GM19463 (cell line): ENCODE results near the gene PPARG.

Experiments used
- ATAC-seq: cut with Tn5 transposase; IDR thresholded peaks from one replicate; pipeline ENCODE4 v1.9.1; 2021; ENCODE audit warnings: mild to moderate bottlenecking, moderate library complexity; ENCODE audit not compliant: unreplicated experiment

Gene PPARG

GRCh38 chr3:12339701-12340480 is 51.0 kb downstream of the PPARG start:
- ATAC-seq, result no peak

- no peak for ATAC-seq
Observed at GRCh38 chr3:12340506-12340905, 51.6 kb downstream of the PPARG start.

- no peak for ATAC-seq
Observed at GRCh38 chr3:12342151-12342550, 53.3 kb downstream of the PPARG start.

GRCh38 chr3:12343047-12343501 is 54.2 kb downstream of the PPARG start:
- no peak for ATAC-seq

GRCh38 chr3:12345141-12345561 is 56.3 kb downstream of the PPARG start:
- no peak for ATAC-seq

- no peak for ATAC-seq
Observed at GRCh38 chr3:12345584-12346494, 57.0 kb downstream of the PPARG start.

- no peak for ATAC-seq
Observed at GRCh38 chr3:12347301-12347700, 58.4 kb downstream of the PPARG start.

- no peak for ATAC-seq
Observed at GRCh38 chr3:12349895-12350811, 61.3 kb downstream of the PPARG start.

GRCh38 chr3:12351145-12351544 is 62.3 kb downstream of the PPARG start:
- no peak for ATAC-seq

- no peak for ATAC-seq
Observed at GRCh38 chr3:12352253-12352652, 63.4 kb downstream of the PPARG start.

GRCh38 chr3:12352755-12353154 is 63.9 kb downstream of the PPARG start:
- no peak for ATAC-seq

- no peak for ATAC-seq
Observed at GRCh38 chr3:12353796-12354525, 65.1 kb downstream of the PPARG start.

GRCh38 chr3:12356175-12356574 is 67.3 kb downstream of the PPARG start:
- ATAC-seq, result no peak

- no peak for ATAC-seq
Observed at GRCh38 chr3:12356996-12357395, 68.1 kb downstream of the PPARG start.

- no peak for ATAC-seq
Observed at GRCh38 chr3:12357456-12357855, 68.6 kb downstream of the PPARG start.

GRCh38 chr3:12363397-12364195 is 74.7 kb downstream of the PPARG start:
- ATAC-seq, result no peak

GRCh38 chr3:12367346-12367745 is 78.5 kb downstream of the PPARG start:
- ATAC-seq, result no peak

GRCh38 chr3:12369029-12369428 is 80.2 kb downstream of the PPARG start:
- ATAC-seq, result no peak

- ATAC-seq, result no peak
Observed at GRCh38 chr3:12369598-12369997, 80.7 kb downstream of the PPARG start.
